Loucy (cell line): ENCODE results near the gene DCP1A.
"Not testable (repeated sequence)": the region's sequence is repeated elsewhere in the genome, so short reads cannot be mapped to it uniquely, and the experiment has no call there.

Experiments
- CTCF ChIP-seq: fragments of 200-600 bp; sonication (generic); conservative IDR thresholded peaks from 2 replicates; pipeline ENCODE4 v1.5.1; 2014; ENCODE audit warnings: mild to moderate bottlenecking, antibody characterized with exemption, low read length
- EZH2phosphoT487 ChIP-seq: fragments of 200-600 bp; IDR thresholded peaks from 2 replicates; pipeline ENCODE4 v1.6.1; 2018; ENCODE audit warnings: antibody characterized with exemption, mild to moderate bottlenecking, moderate library complexity, borderline replicate concordance

GRCh38 chr3:53327986-53328385 lies 19.4 kb downstream of the DCP1A start:
- TF ChIP-seq CTCF, EZH2phosphoT487: not testable (repeated sequence)
